Measurements from ENCODE around the gene KCNMB2.

KCNMB2 gene

GRCh38 chr3:178754852-178755510 is 218.7 kb downstream of the KCNMB2 start:
- DNase-seq (ENCODE audit: low read depth): no peak

GRCh38 chr3:178761024-178761423 is 224.8 kb downstream of the KCNMB2 start:
- DNase-seq (ENCODE audit: low read depth): no peak

- no peak for DNase-seq (ENCODE audit: low read depth)
These were observed 225.2 kb downstream of the KCNMB2 start for GRCh38 chr3:178761461-178761860.

- no peak for DNase-seq (ENCODE audit: low read depth)
These were observed 226.1 kb downstream of the KCNMB2 start for GRCh38 chr3:178762385-178762784.

- DNase-seq (ENCODE audit: low read depth): no peak
These were observed 229.2 kb downstream of the KCNMB2 start for GRCh38 chr3:178765472-178765871.

- DNase-seq (ENCODE audit: low read depth): no peak
These were observed 231.3 kb downstream of the KCNMB2 start for GRCh38 chr3:178767581-178767980.

GRCh38 chr3:178768072-178768864 is 232.0 kb downstream of the KCNMB2 start:
- no peak for DNase-seq (ENCODE audit: low read depth)

GRCh38 chr3:178771511-178771910 is 235.3 kb downstream of the KCNMB2 start:
- no peak for DNase-seq (ENCODE audit: low read depth)

GRCh38 chr3:178772746-178773145 is 236.5 kb downstream of the KCNMB2 start:
- no peak for DNase-seq (ENCODE audit: low read depth)

- no peak for DNase-seq (ENCODE audit: low read depth)
These were observed 237.1 kb downstream of the KCNMB2 start for GRCh38 chr3:178773358-178773757.

- no peak for DNase-seq (ENCODE audit: low read depth)
These were observed 241.6 kb downstream of the KCNMB2 start for GRCh38 chr3:178777718-178778411.

GRCh38 chr3:178778589-178778988 is 242.4 kb downstream of the KCNMB2 start:
- no peak for DNase-seq (ENCODE audit: low read depth)

GRCh38 chr3:178785961-178786360 is 249.7 kb downstream of the KCNMB2 start:
- DNase-seq (ENCODE audit: low read depth): no peak

GRCh38 chr3:178787960-178788359 is 251.7 kb downstream of the KCNMB2 start:
- DNase-seq (ENCODE audit: low read depth): no peak

GRCh38 chr3:178794711-178795110 is 258.5 kb downstream of the KCNMB2 start:
- no peak for DNase-seq (ENCODE audit: low read depth)

- no peak for DNase-seq (ENCODE audit: low read depth)
These were observed 259.1 kb downstream of the KCNMB2 start for GRCh38 chr3:178795349-178795748.

GRCh38 chr3:178802259-178802658 is 266.0 kb downstream of the KCNMB2 start:
- no peak for DNase-seq (ENCODE audit: low read depth)

- no peak for DNase-seq (ENCODE audit: low read depth)
These were observed 266.9 kb downstream of the KCNMB2 start for GRCh38 chr3:178802993-178803693.

- DNase-seq (ENCODE audit: low read depth): no peak
These were observed 268.4 kb downstream of the KCNMB2 start for GRCh38 chr3:178804606-178805005.

- DNase-seq (ENCODE audit: low read depth): no peak
These were observed 269.5 kb downstream of the KCNMB2 start for GRCh38 chr3:178805741-178806140.

- no peak for DNase-seq (ENCODE audit: low read depth)
These were observed 270.4 kb downstream of the KCNMB2 start for GRCh38 chr3:178806651-178807050.

- no peak for DNase-seq (ENCODE audit: low read depth)
These were observed 271.5 kb downstream of the KCNMB2 start for GRCh38 chr3:178807694-178808093.
